Cerebellar nuclear complex (tissue), 1 donor: ENCODE measurements around the gene FKBP5.
"Not testable (repeated sequence)": the region's sequence is repeated elsewhere in the genome, so short reads cannot be mapped to it uniquely, and the experiment has no call there.

Source experiments
- DNase-seq, 2 experiments: peaks; one replicate each; lab custom pipeline; 2025; lab: John Stamatoyannopoulos, UW

FKBP5 gene

DNA sequence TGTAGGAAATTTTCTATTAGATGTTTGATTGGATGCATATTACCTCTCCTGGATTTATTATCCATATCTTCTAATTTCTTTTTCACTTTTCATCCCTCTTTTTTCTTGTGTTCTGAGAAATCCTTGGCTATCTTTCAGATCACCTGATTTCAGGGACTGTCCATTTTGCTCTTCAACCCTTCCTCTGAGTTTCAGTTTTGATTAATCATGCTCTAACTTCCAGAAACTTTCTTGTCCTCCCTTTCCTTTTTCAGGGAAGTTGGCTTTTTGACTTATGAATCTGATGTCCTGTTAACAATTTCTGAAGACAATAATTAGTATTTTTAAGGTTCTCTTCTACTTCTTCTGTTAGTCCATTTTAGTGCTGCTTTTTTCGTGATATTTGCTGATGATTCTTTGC lies 79.1 kb downstream of the FKBP5 start:
- no peak for DNase-seq

- DNase-seq: no peak
These were observed 81.0 kb downstream of the FKBP5 start for GRCh38 chr6:35607517-35608233.

GRCh38 chr6:35605600-35605999 lies 83.1 kb downstream of the FKBP5 start:
- DNase-seq: no peak

GRCh38 chr6:35603326-35604202 lies 85.2 kb downstream of the FKBP5 start:
- no peak for DNase-seq

DNA sequence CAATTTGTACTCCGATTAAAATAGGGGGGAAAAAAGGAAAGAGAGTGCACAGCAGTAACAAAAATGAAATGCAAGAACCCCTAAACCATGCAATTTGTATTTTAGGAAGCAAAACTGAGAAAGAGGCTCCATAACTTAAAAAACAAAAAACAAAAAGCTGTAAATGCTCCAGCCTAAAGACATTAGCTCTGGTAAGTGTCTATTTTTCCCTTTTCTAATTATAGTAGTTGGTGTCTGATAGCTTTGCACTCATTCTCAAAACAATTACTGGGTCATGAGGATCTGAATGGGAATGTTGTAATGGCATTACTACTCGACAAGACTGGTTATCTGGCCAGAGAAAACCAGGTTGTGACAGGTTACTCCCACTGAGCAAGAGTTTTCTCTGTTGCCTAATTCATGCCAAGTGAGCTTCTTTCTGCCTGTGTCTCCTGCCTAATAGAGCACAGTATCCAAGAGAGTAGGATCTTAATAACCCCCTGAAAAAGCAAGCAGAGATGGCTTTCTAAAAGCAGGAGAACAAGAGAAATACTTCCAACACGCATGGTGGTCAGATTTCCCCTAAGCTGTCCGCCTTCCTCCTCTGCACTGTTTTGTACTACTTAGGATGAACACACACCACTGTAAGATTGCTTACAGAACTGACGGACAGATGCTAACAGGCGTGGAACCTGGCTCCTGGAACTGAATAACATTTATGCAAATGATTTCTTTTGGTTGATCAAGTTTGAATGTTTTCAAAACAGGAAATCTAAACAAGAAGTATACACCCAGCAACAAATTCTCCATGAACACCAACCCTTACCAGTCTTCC lies 86.4 kb downstream of the FKBP5 start:
- no peak for DNase-seq

DNA sequence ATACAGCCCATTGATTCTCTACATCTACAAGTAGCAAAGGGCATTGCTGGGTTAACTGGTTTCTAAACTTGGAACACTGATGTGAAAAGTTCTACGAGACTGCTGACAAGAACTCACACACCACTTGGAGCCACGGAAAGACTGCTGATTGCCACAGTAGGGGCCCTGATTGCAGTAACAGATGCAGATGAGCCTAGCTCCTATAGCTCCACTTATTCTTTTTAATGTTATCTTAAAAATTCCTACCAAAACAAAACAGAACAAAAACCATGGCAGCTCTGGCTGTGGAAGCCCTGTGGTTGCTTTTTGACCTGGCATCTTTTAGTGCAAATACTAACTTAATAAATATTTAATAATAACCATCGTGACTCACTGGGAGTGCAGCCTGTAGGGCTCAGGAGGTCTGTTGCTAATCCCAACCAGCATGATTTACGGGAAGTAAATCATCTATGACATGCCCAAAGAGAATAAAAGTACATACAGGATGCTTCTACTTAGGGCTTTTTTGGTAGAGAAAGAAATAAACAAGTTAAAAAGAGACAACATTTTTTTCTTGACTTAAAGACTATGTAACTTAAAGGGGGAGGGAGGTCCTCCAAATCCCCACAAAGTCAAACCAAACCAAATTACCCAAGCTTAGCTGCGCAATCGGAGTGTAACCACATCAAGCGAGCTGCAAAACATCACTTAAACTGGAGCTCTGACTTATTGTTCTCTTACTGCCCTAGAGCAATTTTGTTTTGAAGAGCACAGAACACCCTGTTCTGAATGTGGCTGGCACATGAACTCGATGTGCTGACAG lies 87.2 kb downstream of the FKBP5 start:
- DNase-seq: no peak

GRCh38 chr6:35600659-35601125 lies 88.0 kb downstream of the FKBP5 start:
- no peak for DNase-seq

DNA sequence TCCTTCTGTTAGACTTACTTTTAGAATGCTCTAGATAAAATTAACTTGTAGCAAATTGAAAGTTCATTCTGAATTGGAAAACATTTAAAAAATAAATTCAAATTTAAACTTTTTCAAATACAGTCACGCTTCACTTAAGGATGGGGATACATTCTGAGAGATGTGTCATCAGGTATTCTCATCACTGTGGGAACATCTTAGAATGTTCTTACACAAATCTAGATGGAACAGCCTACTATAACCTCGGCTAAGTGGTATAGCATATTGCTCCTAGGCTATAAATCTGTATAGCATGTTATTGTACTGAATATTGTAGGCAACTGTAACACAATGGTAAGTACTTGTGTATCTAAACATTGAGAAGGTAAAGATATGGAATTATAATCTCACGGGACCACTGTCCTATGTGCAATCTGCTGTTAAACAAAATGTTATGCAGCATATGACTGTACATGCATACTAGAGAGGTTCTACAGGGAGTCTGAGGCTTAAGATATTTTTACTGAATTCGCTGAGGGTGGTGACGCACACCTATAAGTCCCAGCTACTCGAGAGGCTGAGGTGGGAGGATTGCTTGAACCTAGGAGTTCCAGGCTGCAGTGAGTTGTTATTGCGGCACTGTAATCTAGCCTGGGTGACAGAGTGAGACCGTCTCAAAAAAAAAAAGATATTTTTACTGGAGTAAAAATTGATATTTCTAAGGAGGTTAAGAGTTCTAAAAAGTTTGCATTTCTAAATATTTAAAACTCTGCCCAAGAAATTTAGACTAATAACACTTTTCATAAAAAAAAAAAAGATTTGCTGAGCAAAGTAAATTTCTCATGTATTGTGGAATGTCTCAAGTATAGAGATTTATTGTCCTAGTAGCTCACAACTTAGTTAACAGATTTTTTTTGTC lies 88.7 kb downstream of the FKBP5 start:
- no peak for DNase-seq

- DNase-seq: not testable (repeated sequence)
These were observed 90.1 kb downstream of the FKBP5 start for GRCh38 chr6:35598621-35599020.

DNA sequence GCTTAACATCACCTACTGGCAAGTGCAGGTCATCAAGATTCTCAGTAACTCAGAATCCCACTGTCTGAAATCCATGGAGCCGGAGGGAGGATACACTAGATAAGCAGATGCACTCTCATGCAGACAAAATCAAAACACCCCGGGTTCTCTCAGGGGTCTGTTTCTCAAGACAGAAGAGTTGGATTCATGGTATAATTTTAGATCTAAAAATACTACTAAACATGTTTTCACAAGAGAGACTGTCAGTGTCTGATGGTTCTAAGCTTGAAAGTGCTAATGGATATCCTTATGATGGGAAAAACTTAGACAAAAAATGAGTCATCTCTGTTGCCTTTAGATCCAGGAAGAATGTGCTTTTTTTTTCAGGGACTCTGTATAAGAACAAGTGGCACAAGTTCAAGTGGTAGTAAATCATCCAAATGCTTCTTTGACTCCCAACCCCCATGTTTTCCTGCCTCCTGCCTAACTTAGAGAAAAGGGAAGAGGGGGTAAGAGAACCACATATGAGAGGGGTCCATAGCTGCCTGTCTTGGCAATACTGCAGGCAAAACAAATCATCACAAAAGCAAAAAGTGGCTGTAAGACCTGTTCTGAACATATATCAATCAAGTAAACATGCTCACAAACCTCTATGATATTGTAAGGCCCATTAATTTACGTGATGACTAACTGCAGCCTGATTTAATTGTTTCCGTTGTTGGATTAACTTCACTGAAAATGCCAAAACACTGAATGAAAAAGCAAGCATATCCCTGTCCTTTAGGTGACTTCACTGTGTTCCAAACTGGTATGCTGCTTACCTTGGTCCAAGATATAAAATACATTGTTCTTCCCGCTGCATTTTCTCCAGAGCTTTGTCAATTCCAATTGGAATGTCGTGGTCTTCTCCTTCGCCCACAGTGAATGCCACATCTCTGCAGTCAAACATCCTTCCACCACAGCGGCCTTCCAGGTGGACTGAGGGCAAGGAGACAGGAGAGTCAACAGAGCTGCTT lies 92.0 kb downstream of the FKBP5 start:
- no peak for DNase-seq

- no peak for DNase-seq
These were observed 94.1 kb downstream of the FKBP5 start for GRCh38 chr6:35594503-35595186.

DNA sequence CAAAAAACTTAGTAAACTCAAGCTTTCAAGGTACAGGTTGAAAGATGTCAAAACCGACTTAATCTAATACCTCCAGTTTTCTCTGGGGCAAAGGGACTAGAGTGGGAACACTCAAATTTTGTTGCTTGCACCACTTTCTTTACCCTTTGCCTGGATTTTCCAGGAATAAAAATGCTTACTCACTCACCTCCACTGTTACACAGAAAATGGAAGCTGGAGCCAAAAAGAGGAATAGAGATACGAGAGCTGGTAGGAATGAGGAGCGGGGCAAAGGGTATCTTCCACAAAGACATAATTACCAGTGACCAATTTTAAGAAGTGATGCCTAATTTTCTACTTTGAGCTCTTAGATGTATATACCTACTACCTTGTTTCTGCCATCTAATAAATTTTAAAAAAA lies 96.5 kb downstream of the FKBP5 start:
- DNase-seq: no peak

- no peak for DNase-seq
These were observed 98.1 kb downstream of the FKBP5 start for GRCh38 chr6:35590622-35591066.

DNA sequence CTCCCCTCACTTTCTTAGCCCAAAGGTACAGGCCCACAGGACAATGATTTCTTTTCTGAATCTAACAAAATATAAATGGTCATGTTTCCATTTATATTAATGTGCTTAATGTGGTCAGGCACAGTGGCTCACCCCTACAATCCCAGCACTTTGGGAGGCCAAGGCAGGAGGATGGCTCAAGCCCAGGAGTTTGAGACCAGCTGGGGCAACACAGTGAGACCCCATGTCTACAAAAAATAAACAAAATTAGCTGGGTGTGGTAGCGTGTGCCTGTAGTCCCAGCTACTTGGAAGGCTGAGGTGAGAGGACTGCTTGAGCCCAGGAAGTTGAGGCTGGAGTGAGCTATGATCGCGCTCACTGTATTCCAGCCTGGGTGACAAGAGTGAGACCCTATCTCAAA lies 98.8 kb downstream of the FKBP5 start:
- DNase-seq: no peak

- DNase-seq: no peak
These were observed 99.4 kb downstream of the FKBP5 start for GRCh38 chr6:35589201-35589739.

DNA sequence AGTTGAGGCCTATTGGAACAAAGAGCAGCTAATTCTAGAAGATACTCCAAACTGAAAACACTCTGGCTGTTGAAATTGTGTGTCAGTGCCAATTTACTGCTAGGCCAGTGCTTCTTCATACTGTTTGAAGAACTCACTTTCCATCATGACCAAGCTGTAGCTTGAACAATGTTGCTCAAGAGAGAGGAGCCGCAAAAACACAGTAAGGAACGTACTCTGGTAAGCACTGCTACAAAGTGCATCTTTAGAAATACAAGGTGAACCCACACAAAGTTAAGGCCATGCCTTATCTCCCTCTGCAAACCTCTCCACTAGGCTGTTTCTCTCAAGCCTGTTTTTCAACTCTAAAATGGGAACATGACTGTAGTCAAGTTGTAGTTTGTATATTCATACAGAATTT lies 101.5 kb downstream of the FKBP5 start:
- DNase-seq: no peak

GRCh38 chr6:35586542-35586941 lies 102.2 kb downstream of the FKBP5 start:
- no peak for DNase-seq

DNA sequence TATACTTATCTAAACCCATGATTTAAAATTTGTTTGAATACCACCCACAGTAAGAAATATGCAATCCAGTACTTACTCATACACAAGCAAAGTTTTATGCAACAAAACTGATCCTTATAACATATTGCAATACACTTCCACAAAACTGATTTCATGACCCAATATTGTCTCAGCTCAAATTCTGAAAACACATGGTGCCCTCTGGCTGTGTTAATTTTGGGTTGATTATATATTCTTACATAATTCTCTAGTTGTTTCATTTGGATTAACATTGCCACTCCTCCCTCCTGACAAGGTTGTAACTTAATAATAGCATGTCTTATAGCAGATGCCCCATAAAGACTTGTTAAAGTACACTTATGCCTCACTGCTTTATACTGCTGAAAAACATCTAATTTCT lies 103.1 kb downstream of the FKBP5 start:
- DNase-seq: no peak
